Kidney capillary endothelial cell (primary cell): Measurements from ENCODE around the gene CDK11A.
A peak's percentile ranks its signal among the peaks of the same experiment; 100 is the strongest.

ENCODE experiments used
- DNase-seq: peaks from one replicate; pipeline ENCODE4 v3.0.0-alpha.2; 2018; ENCODE audit warnings: low spot score

Gene CDK11A

GRCh38 chr1:1724035-1724864 lies at the start of gene CDK11A:
Gene CDK11A (minus strand): TSS chr1:1724357. CDS start chr1:1722818, 1,539 bp downstream.
- peak; percentile 100 for DNase-seq

GRCh38 chr1:1773874-1774273 lies 49.7 kb upstream of the CDK11A start:
- DNase-seq = no peak

GRCh38 chr1:1771096-1771495 lies 46.9 kb upstream of the CDK11A start:
- DNase-seq = no peak

- no peak for DNase-seq
Observed at GRCh38 chr1:1770102-1770501, 45.9 kb upstream of the CDK11A start.

- no peak for DNase-seq
Observed at GRCh38 chr1:1768249-1768992, 44.3 kb upstream of the CDK11A start.

GRCh38 chr1:1764876-1765470 lies 40.8 kb upstream of the CDK11A start:
- no peak for DNase-seq

- no peak for DNase-seq
Observed at GRCh38 chr1:1763657-1764621, 39.8 kb upstream of the CDK11A start.

GRCh38 chr1:1761504-1762376 lies 37.6 kb upstream of the CDK11A start:
- DNase-seq = no peak

GRCh38 chr1:1760715-1761114 lies 36.6 kb upstream of the CDK11A start:
- no peak for DNase-seq

GRCh38 chr1:1760345-1760650 lies 36.1 kb upstream of the CDK11A start:
- no peak for DNase-seq

- no peak for DNase-seq
Observed at GRCh38 chr1:1759456-1760344, 35.5 kb upstream of the CDK11A start.

GRCh38 chr1:1758692-1759455 lies 34.7 kb upstream of the CDK11A start:
- DNase-seq = no peak

GRCh38 chr1:1758059-1758621 lies 34.0 kb upstream of the CDK11A start:
- DNase-seq = no peak

GRCh38 chr1:1757422-1758058 lies 33.4 kb upstream of the CDK11A start:
- DNase-seq = no peak

GRCh38 chr1:1756661-1757421 lies 32.7 kb upstream of the CDK11A start:
- no peak for DNase-seq

GRCh38 chr1:1755852-1756251 lies 31.7 kb upstream of the CDK11A start:
- DNase-seq = no peak

GRCh38 chr1:1755426-1755825 lies 31.3 kb upstream of the CDK11A start:
- DNase-seq = no peak
